HUES6 (cell line): ENCODE data around the gene MYT1.

ENCODE experiments used
- H3K27ac ChIP-seq: 2 replicates; pipeline ENCODE4 v1.7.0; 2013; ENCODE audit warnings: low read depth, mild to moderate bottlenecking, low read length, inconsistent platforms
- H3K27me3 ChIP-seq: 2 replicates; pipeline ENCODE4 v1.6.1; 2013; ENCODE audit warnings: low read length; ENCODE audit not compliant: control insufficient read depth, insufficient read depth
- H3K36me3 ChIP-seq: 2 replicates; pipeline ENCODE4 v1.6.1; 2013; ENCODE audit warnings: low read length; ENCODE audit not compliant: control insufficient read depth, insufficient read depth
- H3K4me1 ChIP-seq: 2 replicates; pipeline ENCODE4 v1.6.1; 2013; ENCODE audit warnings: low read length; ENCODE audit not compliant: control insufficient read depth, insufficient read depth
- H3K4me3 ChIP-seq: 2 replicates; pipeline ENCODE4 v1.5.1; 2013; ENCODE audit warnings: low read depth, low read length
- H3K9ac ChIP-seq: one replicate; pipeline ENCODE4 v1.6.1; 2013; ENCODE audit warnings: mild to moderate bottlenecking, low read length
- H3K9me3 ChIP-seq: 2 replicates; pipeline ENCODE4 v1.6.1; 2013; ENCODE audit warnings: low read depth, low read length; ENCODE audit not compliant: control insufficient read depth, insufficient read depth

Gene MYT1

DNA sequence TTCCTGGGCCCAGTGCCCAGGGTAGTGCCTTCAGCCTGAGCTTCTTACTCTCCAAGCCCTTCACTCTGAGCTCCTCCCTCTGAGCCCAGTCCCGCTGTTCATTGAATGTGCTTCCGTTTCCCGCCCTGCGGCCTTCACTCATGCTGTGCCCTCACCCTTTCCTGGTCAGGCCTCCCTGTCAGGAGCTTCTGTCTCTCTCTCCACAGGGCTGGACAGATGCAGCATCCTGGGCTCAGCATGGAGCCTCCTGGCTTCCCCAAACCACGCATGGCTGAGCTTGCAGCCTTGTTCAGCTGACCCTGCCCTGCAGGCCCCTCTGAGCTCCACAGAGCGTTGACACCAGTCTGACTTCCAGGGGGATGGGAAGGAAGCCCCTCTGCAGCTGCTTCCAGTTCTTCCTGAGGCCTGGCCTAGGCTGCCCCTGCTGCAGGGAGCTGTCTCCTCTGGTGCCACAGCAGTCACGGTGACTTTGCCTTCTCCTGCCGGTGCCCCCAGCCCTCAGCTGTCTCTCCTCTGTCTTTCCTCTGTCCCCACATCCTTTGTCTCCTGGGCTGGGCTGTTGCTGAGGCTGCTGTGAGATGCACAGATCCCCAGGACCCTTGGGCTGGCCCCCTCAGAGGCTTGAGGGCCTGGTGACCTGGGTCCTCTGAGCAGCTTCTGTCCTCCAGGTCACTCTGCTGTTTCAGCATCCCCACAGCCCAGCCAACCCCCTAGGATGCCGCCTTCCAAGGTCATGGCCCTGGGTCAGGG, 7.9 kb upstream of the MYT1 start:
- Histone ChIP-seq H3K9me3 (no peaks in the 10 kb centered on the region), H3K27me3 (peaks cover 25% of the 10 kb centered on the region), H3K27ac (no peak overlapping the region), H3K9ac (no peak overlapping the region), H3K4me1 (peaks cover 43% of the 10 kb centered on the region), H3K36me3 (no peaks in the 10 kb centered on the region), H3K4me3 (no peak overlapping the region)

DNA sequence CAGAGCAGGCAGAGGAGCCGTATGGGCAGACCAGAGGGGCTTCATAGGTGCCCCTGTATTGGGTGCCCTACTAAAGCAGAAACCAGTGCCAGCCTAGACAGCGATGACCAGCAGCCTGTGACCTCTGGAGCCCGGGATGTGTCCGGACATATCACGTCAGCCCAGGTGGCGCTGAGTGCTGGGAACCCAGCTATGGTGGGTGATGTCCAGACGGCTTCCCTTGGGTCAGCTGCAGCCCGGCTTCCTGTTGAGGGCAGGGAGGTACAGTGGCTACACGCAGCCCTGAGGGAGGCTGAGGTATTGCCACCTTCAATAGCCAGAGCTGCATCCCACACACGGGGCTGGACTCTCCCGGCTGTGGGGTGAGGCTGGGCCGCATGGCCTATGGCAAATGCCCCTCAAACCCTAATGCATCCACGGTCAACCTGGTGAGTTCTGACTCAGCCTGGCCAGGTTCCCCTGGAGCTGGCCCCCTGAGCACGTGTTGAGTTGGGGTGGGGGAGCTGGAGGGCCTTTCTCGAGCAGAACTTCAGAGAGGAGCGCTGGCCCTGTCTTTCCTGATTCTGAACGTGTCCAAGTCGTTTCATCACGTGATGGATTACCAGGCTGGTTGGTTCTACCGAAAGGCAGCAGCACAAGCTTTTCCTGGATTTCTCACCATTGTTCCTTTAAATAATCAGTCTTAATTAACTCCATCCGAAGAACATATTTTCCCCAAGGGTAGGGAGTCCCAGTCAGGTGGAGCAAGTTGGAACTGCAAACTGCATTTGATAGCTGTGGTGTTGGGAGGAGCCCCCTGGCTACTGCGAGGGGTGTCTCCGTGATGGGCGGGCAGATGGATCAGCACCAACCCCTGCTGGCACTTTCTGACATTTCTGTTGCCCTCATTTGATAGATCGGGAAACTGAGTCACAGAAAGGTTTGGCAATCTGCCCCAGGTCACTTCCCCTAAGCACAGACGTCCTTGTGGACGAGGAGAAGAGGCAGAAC, 7.1 kb upstream of the MYT1 start:
- no peak overlapping the region for H3K9ac ChIP-seq
- peaks cover 34% of the 10 kb centered on the region for H3K27me3 ChIP-seq
- no peak overlapping the region for H3K27ac ChIP-seq
- peaks cover 41% of the 10 kb centered on the region for H3K4me1 ChIP-seq
- no peak overlapping the region for H3K4me3 ChIP-seq
- H3K36me3 ChIP-seq, result no peaks in the 10 kb centered on the region
- no peaks in the 10 kb centered on the region for H3K9me3 ChIP-seq

DNA sequence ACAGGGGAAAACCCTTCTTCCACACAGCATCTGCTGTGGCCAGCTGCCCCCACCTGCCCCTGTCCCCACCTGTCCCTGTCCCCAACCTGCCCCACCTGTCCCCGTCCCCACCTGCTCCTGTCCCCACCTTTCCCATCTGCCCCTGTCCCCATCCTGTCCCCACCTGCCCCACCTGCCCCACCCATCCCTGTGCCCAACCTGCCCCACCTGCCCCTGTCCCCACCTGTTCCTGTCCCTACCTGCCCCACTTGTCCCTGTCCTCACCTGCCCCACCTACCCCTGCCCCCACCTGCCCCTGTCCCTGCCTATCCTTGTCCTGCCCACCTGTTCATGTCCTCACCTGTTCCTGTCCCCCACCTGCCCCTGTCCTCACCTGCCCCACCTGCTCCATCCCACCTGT, 6.4 kb upstream of the MYT1 start:
- peaks cover 43% of the 10 kb centered on the region for H3K4me1 ChIP-seq
- H3K27ac ChIP-seq, result no peak overlapping the region
- no peak overlapping the region for H3K9ac ChIP-seq
- peaks cover 41% of the 10 kb centered on the region for H3K27me3 ChIP-seq
- H3K4me3 ChIP-seq, result no peak overlapping the region
- H3K36me3 ChIP-seq, result no peaks in the 10 kb centered on the region
- no peaks in the 10 kb centered on the region for H3K9me3 ChIP-seq

DNA sequence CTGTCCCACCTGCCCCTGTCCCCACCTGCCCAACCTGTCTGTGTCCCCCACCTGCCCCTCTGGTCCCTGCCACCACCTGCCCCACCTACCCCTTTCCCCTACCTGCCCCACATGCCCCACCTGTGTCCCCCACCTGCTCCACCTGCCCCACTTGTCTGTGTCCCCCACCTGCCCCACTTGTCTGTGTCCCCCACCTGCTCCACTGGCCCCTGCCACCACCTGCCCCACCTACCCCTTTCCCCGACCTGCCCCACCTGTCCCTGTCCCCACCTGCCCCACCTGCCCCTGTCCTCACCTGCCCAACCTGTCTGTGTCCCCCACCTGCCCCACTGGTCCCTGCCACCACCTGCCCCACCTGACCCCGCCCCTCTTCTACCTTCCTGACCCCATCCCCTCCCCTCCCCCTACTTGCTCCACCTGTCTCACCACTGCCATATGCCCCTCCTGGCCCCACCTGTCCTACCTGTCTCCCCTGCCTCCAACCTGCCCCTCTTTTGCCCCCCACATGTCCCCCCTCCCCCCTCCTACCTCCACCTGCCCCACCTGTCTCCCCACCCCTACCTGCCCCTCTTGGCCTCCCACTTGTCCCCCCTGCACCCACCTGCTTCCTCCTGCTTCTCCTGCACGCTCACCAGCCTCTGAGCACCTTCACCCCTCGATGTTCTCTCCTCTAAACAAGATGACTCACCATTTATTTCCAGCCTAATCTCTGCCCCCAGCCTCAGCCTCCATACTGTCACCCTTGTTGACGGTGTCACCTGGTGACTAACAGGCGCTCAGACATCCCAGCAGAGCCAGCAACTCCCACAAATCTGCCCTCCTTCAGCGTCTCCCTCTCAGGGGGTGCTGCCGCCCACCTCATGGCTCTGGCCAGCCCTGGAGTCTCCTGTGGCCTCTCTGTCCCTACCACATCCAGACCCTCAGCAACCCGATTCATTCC, 5.6 kb upstream of the MYT1 start:
- H3K27ac ChIP-seq, result no peak overlapping the region
- no peak overlapping the region for H3K9ac ChIP-seq
- H3K4me3 ChIP-seq, result no peak overlapping the region
- no peaks in the 10 kb centered on the region for H3K9me3 ChIP-seq
- H3K36me3 ChIP-seq, result no peaks in the 10 kb centered on the region
- peaks cover 48% of the 10 kb centered on the region for H3K27me3 ChIP-seq
- peaks cover 43% of the 10 kb centered on the region for H3K4me1 ChIP-seq

DNA sequence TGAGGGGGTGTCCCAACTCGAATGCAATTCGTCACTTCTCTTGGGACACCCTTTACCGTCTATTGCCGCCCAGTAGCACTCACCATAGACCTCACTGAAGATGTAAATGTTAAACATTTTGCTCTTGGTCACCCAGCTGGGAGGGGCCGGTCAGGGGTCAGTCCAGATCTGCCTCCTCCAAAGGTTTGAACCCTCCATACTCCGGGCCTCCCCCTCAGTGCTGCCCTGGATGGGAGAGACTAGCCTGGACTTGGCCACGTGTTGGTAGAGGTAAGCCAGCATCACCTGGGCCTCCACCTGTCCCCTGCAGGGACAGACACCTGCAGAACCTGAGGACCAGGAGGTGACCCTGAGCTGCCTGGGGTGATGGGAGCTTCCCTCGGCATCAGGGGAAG, 5.0 kb upstream of the MYT1 start:
- Histone ChIP-seq H3K9ac (no peak overlapping the region), H3K27ac (no peak overlapping the region), H3K27me3 (peaks cover 55% of the 10 kb centered on the region), H3K9me3 (no peaks in the 10 kb centered on the region), H3K4me1 (peaks cover 43% of the 10 kb centered on the region), H3K4me3 (no peak overlapping the region), H3K36me3 (no peaks in the 10 kb centered on the region)

DNA sequence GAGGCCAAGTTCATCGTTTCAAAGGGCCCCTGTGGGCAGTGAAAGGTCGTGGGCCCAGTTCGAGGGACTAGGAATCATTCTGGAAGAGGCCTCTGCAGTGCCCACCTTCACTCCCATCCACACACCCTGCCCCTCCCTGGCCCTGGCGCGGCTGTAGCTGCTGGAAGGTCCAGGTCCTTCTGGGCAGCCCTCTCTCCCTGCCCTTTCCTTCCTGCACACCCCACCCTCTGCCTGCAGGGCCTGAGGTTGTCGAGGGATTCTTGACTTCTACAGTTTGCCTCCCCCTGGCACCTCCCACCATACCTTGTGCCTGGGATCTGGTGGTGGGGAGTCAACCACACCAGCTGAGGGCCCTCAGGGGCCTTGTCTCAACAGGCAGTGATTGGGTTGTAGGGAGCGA, 4.5 kb upstream of the MYT1 start:
- Histone ChIP-seq H3K4me3 (no peak overlapping the region), H3K27me3 (peaks cover 59% of the 10 kb centered on the region), H3K9me3 (no peaks in the 10 kb centered on the region), H3K36me3 (no peaks in the 10 kb centered on the region), H3K4me1 (peaks cover 48% of the 10 kb centered on the region), H3K27ac (no peak overlapping the region), H3K9ac (no peak overlapping the region)

DNA sequence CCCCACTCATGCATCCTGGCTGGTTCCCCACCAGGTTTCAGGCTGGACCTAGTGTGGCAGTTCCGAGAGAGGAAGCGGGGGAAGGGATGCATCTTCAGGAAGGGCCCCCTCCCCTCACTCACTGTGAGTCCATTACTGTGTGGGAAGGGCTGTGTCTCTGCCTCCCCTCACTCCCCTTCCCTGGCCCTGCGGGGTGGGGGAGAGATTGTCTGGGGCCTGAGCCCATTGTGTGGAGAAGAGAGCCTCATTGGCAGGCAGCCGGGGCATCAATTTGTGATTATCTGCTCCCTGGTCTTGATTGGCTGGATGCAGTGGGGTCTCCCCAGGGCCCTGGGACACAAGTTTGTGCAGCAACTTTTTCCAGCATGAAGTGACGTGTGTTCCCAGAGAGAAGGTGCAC, 4.1 kb upstream of the MYT1 start:
- Histone ChIP-seq H3K9ac (no peak overlapping the region), H3K27ac (no peak overlapping the region), H3K4me3 (no peak overlapping the region), H3K4me1 (peaks cover 51% of the 10 kb centered on the region), H3K9me3 (no peaks in the 10 kb centered on the region), H3K36me3 (no peaks in the 10 kb centered on the region), H3K27me3 (peaks cover 64% of the 10 kb centered on the region)

DNA sequence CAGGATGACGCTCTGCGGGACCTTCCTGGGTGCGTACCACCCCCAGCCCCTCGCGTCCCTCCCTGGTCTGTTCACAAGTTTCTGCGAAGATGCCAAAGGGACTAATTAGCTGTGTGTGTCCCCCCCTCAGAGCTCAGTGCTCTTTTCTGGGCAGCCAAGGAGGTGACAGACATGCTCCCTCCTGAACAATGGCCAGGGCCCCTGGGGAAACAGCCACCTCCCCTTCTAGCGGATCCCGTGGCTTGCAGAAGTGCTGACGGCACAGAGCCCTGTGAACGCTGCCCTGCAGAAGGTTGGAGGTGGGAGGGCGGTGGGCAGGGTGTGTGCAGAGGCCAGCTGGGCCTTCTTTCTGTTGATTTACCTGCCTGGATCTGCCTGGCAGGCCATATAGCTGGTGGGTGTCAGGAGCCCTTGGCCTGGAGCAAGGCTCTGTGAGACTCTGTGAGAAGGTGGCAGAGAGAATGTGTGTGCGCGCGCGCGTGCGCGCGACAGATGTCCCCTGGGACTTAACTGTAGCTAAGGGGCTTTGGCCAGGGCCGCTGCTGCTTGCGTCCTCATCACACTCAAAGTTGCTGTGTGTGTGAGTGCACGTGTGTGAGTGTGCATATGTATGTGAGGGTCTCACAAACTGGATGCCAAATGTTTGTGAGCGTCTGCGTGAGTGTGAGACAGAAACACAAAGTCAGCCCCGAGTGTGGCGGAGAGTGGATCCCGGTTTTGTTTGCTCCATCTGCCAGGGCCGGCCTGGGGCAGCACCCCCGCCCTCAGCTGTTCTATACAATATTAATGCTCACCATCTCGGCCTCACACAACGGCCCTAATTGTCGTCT, 3.5 kb upstream of the MYT1 start:
- H3K9ac ChIP-seq, result no peak overlapping the region
- peaks cover 51% of the 10 kb centered on the region for H3K4me1 ChIP-seq
- peak overlapping the region; percentile 9; the same call in 1 of the 2 replicates for H3K4me3 ChIP-seq
- no peaks in the 10 kb centered on the region for H3K36me3 ChIP-seq
- H3K27me3 ChIP-seq, result peaks cover 68% of the 10 kb centered on the region
- H3K9me3 ChIP-seq, result no peaks in the 10 kb centered on the region
- H3K27ac ChIP-seq, result no peak overlapping the region

DNA sequence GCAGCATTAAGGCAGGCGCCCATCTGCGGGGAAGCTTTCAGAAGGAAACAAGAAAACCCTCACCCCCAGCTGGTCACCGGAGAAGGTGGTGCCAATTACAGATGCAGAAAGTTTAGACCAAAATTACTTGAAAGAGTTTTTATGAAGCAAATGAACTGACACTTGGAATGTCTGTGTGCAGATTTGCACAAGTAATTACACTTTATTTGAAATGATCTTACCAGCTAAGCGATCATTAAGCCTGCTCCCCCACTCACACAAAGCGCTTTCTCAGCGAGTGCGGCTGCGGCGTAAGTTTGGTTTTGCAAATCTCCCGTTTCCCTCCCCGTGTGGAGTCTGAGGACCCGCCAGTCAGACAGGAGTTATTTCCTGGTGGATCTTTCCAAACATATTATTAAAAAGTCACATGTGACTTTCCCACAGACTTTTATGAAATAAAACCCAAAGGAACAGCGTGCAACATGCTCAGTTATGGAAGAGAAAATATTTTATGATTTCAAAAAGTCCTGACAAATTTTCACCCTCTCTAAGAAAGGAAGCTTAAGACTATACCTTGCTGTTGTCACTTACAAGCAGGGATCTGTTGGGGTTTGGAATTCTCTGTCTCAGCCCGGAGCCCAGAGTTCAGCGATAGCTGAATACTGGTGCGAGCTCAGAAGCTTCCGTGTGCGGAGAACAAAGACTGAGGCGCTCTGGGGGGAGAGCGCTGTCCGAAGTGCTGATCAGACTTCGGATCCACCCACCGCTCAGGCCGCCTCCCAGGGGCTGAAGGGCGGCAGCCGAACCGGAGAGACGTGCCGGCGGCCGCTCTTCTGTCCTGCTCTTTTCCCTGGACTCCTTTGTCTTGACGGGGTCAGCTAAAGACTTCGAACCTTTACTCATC, 2.7 kb upstream of the MYT1 start:
- peaks cover 74% of the 10 kb centered on the region for H3K27me3 ChIP-seq

More for the DNA sequence above, 2.7 kb upstream of the MYT1 start:
- H3K4me3 ChIP-seq, result peak overlapping the region; percentile 9; the same call in 1 of the 2 replicates
- H3K9me3 ChIP-seq, result no peaks in the 10 kb centered on the region
- H3K36me3 ChIP-seq, result no peaks in the 10 kb centered on the region
- no peak overlapping the region for H3K27ac ChIP-seq
- no peak overlapping the region for H3K9ac ChIP-seq
- peaks cover 45% of the 10 kb centered on the region for H3K4me1 ChIP-seq
